AG09319 (cell line): Measurements from ENCODE around the gene ZNF652.
"Not testable (repeated sequence)": the region's sequence is repeated elsewhere in the genome, so short reads cannot be mapped to it uniquely, and the experiment has no call there.

Source experiments
- DNase-seq: peaks from one replicate; pipeline ENCODE4 v3.0.0-alpha.2; 2010; ENCODE audit warnings: low read depth; ENCODE audit errors: extremely low read depth
- TF ChIP-seq, protein P1 (sequence below): IDR thresholded peaks from 2 replicates; pipeline ENCODE4 v1.5.1; 2011; ENCODE audit warnings: low read depth, mild to moderate bottlenecking, inconsistent platforms, low read length, moderate library complexity

Gene ZNF652

DNA sequence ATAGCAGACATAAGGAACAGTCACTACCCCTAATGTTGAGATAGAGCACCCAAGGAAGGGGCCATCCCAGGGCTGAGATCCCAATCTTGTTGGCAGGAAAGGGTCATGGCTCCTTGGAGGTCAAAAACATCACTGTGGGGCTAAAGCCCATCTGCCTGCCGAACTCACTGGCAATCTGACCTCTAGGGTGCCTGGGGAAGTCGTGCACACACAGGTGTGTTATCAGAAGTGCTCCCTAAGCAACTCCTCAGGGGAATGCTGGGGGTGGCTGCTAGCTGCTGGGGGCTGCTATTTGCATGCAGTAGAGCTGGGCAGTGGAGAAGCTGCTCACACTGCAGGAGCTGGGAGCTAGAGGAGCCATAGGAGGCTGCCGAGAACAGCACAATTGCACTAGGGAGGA is 84.0 kb downstream of the ZNF652 start:
- TF ChIP-seq, protein P1, sequence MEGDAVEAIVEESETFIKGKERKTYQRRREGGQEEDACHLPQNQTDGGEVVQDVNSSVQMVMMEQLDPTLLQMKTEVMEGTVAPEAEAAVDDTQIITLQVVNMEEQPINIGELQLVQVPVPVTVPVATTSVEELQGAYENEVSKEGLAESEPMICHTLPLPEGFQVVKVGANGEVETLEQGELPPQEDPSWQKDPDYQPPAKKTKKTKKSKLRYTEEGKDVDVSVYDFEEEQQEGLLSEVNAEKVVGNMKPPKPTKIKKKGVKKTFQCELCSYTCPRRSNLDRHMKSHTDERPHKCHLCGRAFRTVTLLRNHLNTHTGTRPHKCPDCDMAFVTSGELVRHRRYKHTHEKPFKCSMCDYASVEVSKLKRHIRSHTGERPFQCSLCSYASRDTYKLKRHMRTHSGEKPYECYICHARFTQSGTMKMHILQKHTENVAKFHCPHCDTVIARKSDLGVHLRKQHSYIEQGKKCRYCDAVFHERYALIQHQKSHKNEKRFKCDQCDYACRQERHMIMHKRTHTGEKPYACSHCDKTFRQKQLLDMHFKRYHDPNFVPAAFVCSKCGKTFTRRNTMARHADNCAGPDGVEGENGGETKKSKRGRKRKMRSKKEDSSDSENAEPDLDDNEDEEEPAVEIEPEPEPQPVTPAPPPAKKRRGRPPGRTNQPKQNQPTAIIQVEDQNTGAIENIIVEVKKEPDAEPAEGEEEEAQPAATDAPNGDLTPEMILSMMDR, result no peak
- DNase-seq, result no peak

DNA sequence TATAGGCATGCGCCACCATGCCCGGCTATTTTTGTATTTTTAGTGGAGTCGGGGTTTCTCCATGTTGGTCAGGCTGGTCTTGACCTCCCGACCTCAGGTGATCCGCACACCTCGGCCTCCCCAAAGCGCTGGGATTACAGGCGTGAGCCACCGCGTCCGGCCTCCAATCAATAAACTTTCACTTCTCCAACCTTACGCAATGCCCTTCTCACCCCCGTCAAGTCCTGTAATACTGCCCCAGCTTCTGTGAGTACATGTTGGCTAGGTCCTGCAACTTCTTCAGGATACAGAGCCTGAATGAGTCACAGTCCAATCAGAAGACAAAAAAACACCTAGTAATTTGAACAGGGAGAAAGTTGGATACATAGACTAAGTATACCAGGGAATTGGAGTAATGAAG is 84.4 kb downstream of the ZNF652 start:
- no peak for DNase-seq
- TF ChIP-seq, protein P1, result no peak

DNA sequence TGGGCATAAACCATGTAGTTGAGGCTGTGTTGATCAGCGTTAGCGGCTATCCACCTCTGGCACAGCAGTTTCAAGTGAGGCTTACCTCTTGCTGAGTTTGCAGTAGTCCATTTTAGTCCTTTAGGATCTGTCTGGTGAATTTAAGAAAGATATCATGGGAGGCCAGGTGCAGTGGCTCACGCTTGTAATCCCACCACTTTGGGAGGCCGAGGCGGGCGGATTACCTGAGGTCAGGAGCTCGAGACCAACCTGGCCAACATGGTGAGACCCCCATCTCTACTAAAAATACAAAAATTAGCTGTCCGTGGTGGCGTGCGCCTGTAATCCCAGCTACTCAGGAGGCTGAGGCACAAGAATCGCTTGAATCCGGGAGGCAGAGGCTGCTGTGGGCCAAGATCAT is 86.1 kb downstream of the ZNF652 start:
- not testable (repeated sequence) for DNase-seq

DNA sequence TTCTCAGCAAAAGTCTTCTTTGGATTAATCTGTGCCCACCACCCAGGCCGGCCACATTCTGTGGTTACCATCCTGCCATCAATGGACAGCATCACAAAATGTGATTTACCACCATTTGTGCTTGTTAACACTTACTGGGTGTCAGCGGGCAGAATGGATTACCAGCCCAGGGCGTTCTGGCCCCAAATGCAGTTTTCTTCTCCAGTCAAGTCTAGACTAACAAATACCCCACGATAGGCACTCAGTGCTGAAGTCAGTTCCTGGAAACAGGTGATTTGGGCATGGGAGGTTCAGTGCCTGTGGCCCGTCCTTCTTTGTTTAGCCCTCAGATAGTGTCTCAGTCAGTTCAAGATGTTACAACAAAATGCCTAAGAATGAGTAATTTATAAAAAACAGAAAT is 92.7 kb downstream of the ZNF652 start:
- TF ChIP-seq, protein P1, result no peak
- no peak for DNase-seq

DNA sequence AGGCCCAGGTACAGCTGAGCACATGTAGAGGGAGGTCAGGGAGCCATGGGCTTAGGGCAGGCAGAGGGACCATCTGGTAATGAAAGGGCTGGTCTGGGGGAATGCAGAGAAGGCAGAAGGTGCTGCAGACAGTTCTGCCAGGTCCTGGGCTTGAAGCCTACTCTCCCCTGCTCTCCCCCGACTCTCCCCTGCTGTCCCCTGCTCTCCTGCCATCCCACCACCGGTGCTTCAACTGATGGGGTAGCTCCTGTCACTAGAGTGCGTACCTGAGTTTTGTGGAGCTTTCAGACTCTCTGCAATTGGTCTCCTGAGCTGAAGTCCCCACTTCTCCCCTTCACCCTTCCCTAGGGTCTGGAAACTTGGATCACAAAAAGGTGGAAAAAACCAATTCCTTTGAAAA is 94.1 kb downstream of the ZNF652 start:
- no peak for DNase-seq
- TF ChIP-seq, protein P1, result no peak

DNA sequence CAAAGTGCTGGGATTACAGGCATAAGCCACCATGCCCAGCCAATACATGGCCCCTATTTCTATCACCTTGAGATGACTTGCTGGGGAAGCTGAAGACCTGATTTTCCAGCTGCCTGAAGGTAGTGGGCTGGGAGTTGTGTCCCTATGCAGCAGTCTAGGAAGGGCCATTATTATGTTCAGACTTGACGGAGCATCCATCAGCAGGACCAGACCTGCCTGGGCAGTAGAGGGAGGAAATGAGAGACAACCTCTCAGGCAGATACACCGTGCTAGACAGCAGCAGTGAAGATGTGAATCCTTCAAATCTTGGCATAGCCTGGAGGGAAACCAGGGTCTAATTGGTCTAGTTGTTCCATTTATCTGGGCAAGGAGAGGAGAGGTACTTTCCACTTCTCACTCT is 95.8 kb downstream of the ZNF652 start:
- TF ChIP-seq, protein P1, result no peak
- DNase-seq, result no peak

DNA sequence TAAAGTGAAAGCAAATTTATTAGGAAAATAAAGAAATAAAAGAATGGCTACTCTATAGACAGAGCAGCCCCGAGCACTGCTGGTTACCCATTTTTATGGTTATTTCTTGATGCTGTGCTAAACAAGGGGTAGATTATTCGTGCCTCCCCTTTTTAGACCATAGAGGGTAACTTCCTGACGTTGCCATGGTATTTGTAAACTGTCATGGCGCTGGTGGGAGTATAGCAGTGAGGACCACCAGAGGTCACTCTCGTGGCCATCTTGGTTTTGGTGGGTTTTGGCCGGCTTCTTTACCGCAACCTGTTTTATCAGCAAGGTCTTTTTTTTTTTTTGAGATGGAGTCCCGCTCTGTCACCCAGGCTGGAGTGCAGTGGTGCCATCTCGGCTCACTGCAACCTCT is 100.5 kb downstream of the ZNF652 start:
- DNase-seq, result not testable (repeated sequence)

DNA sequence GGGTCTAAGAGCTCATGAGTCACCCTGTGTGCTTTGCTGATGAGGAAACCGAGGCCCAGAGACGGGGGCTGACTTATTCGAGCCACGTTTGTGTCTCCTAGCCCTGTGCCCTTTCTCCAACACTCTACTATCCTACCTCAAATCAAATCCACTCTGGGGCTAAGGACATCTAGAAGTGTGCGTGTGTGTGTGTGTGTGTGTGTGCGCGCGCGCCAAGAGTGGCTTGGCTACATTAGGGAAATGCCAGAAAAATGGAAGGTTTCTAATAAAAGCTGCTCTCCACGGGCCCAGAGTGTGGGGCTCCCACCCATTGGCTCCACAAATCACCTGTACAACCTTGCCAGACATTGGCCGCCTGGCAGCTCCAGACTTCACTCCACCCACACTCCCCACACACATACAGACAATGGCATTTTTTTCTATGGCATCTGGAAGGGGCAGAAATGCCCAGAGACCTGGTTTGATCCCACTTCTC is 101.2 kb downstream of the ZNF652 start:
- peak; percentile 46 for DNase-seq
- TF ChIP-seq, protein P1, result no peak
